HepG2 (cell line): Measurements from ENCODE around the gene TRAF3. TPM values are rescaled to one million over a fixed set of nuclear protein-coding genes. Genes with fewer than 3 reads are reported as not detected.

ENCODE experiments used
- ATAC-seq: fragments of 200-7000 bp; cut with Tn5 transposase; 3 replicates; pipeline ENCODE4 v1.9.1; 2020; ENCODE audit warnings: mild to moderate bottlenecking, moderate library complexity
- BruUV-seq: library from RNA; stranded (reverse); fragments of 400-500 nt; replicated peaks from 2 replicates; lab custom pipeline; 2021; lab: Mats Ljungman, UMichigan
- CTCF ChIA-PET: fragments of 300-600 bp; formaldehyde crosslinking; extraction: SDS; loops from one replicate; lab custom pipeline; 2021; ENCODE audit warnings: low total read pairs, inconsistent platforms, low intra/inter-chr PET ratio; lab: Yijun Ruan, JAX
- POLR2A ChIA-PET: fragments of 350-600 bp; sonication (Branson Sonifier 250); formaldehyde crosslinking; loops from one replicate; lab custom pipeline; 2020; ENCODE audit warnings: antibody characterized with exemption, inconsistent platforms; lab: Yijun Ruan, JAX
- DNase-seq: peaks from one replicate; pipeline ENCODE4 v3.0.0-alpha.2; 2015; ENCODE audit warnings: low spot score
- FAIRE-seq: peaks from 3 replicates; lab custom pipeline; 2011; peaks lifted over from hg19 to GRCh38; lab: Jason Lieb, UNC
- H2AFZ ChIP-seq: one replicate; pipeline ENCODE4 v1.6.1; 2011; ENCODE audit warnings: low read length, inconsistent platforms
- H3K27ac ChIP-seq: fragments of 300-600 bp; 3 replicates; pipeline ENCODE4 v1.8.0; 2011; ENCODE audit warnings: mixed run types, mild to moderate bottlenecking, mixed read lengths, low read length, inconsistent platforms; ENCODE audit not compliant: insufficient read depth; ENCODE audit errors: extremely low read length
- H3K27me3 ChIP-seq, 2 experiments: fragments of 200-600 bp in 1 of 2; 2 replicates in 1 of 2; 3 replicates in 1 of 2; pipeline versions ENCODE4 v1.6.0 to v1.8.0; 2011; ENCODE audit warnings: low read length in 2 of 2, mild to moderate bottlenecking in 2 of 2, moderate library complexity in 2 of 2, inconsistent platforms in 1 of 2; ENCODE audit not compliant: insufficient read depth in 2 of 2, control insufficient read depth in 1 of 2
- H3K36me3 ChIP-seq, 2 experiments: fragments of 200-600 bp in 1 of 2; replicated peaks in 1 of 2; 2 replicates in 1 of 2; 3 replicates in 1 of 2; pipeline versions ENCODE4 v1.5.1 to v1.8.0; 2011; ENCODE audit warnings: low read length in 2 of 2, inconsistent platforms in 1 of 2; ENCODE audit not compliant: insufficient read depth in 2 of 2, control insufficient read depth in 1 of 2
- H3K4me1 ChIP-seq: 2 replicates; pipeline ENCODE4 v1.5.1; 2012; ENCODE audit warnings: low read length, inconsistent platforms; ENCODE audit not compliant: insufficient read depth
- H3K4me2 ChIP-seq: 2 replicates; pipeline ENCODE4 v1.6.0; 2011; ENCODE audit warnings: low read depth, low read length, inconsistent platforms
- H3K4me3 ChIP-seq, 3 experiments: fragments of 200-600 bp in 1 of 3; sonication (generic), shearing (Covaris generic) in 1 of 3; replicated peaks in 1 of 3; 2 replicates each; pipeline ENCODE4 v1.5.1; 2011 to 2016; ENCODE audit warnings: low read length in 3 of 3, inconsistent platforms in 2 of 3, low read depth in 2 of 3, mild to moderate bottlenecking in 2 of 3, control low read depth in 1 of 3, mixed read lengths in 1 of 3; ENCODE audit not compliant: insufficient read depth in 1 of 3
- H3K79me2 ChIP-seq: one replicate; pipeline ENCODE4 v1.6.1; 2011; ENCODE audit warnings: low read length, inconsistent platforms; ENCODE audit not compliant: insufficient read depth
- H3K9ac ChIP-seq: 2 replicates; pipeline ENCODE4 v1.6.0; 2011; ENCODE audit warnings: mild to moderate bottlenecking, low read depth, low read length, inconsistent platforms; ENCODE audit not compliant: insufficient read depth
- H3K9me3 ChIP-seq: 2 replicates; pipeline ENCODE4 v1.5.1; 2012; ENCODE audit warnings: mild to moderate bottlenecking, low read length
- H4K20me1 ChIP-seq: 2 replicates; pipeline ENCODE4 v1.6.0; 2011; ENCODE audit warnings: inconsistent platforms, mild to moderate bottlenecking, low read length, moderate library complexity; ENCODE audit not compliant: insufficient read depth
- CEBPZ ChIP-seq: IDR thresholded peaks from 2 replicates; pipeline ENCODE4 v1.6.1; 2012; ENCODE audit warnings: low read length, improper control_type of control experiment
- FOXJ3 ChIP-seq: sonication (generic); formaldehyde crosslinking; IDR thresholded peaks from 2 replicates; pipeline ENCODE4 v1.4.0; 2020; ENCODE audit warnings: missing genetic modification reagents, mild to moderate bottlenecking, borderline replicate concordance
- LCORL ChIP-seq, 2 experiments: fragments of 450-650 bp in 1 of 2; sonication (generic) in 1 of 2; formaldehyde crosslinking in 1 of 2; IDR thresholded peaks; 2 replicates each; pipeline versions ENCODE4 v1.5.0 to v1.6.1; 2017 to 2020; ENCODE audit warnings: antibody characterized with exemption in 1 of 2, missing genetic modification reagents in 1 of 2
- NFYB ChIP-seq: sonication (generic); formaldehyde crosslinking; IDR thresholded peaks from 2 replicates; pipeline ENCODE4 v1.4.0; 2020; ENCODE audit warnings: missing genetic modification reagents
- NFYC ChIP-seq: IDR thresholded peaks from 2 replicates; pipeline ENCODE4 v1.6.1; 2016; ENCODE audit warnings: missing genetic modification reagents, missing compliant biosample characterization
- NR3C1 ChIP-seq: sonication (generic); formaldehyde crosslinking; IDR thresholded peaks from 2 replicates; pipeline ENCODE4 v1.4.0; 2020; ENCODE audit warnings: missing genetic modification reagents
- PHF8 ChIP-seq: sonication (generic); formaldehyde crosslinking; IDR thresholded peaks from 2 replicates; pipeline ENCODE4 v1.5.0; 2020; ENCODE audit warnings: missing genetic modification reagents
- PPARG ChIP-seq: conservative IDR thresholded peaks from 2 replicates; pipeline ENCODE4 v1.6.1; 2016; ENCODE audit warnings: missing biosample characterization, missing genetic modification reagents
- RBAK ChIP-seq: sonication (generic); formaldehyde crosslinking; IDR thresholded peaks from 2 replicates; pipeline ENCODE4 v1.5.1; 2020; ENCODE audit warnings: mild to moderate bottlenecking, missing genetic modification reagents
- RFX1 ChIP-seq: fragments of 450-650 bp; IDR thresholded peaks from 2 replicates; pipeline ENCODE4 v1.6.1; 2017
- TEAD2 ChIP-seq: sonication (generic); formaldehyde crosslinking; IDR thresholded peaks from 2 replicates; pipeline ENCODE4 v1.9.0; 2021; ENCODE audit warnings: missing genetic modification reagents
- ZFP37 ChIP-seq: sonication (generic); formaldehyde crosslinking; IDR thresholded peaks from 2 replicates; pipeline ENCODE4 v1.4.0; 2020; ENCODE audit warnings: missing genetic modification reagents, borderline replicate concordance
- ZNF33A ChIP-seq: sonication (generic); formaldehyde crosslinking; IDR thresholded peaks from 2 replicates; pipeline ENCODE4 v1.5.1; 2020; ENCODE audit warnings: missing genetic modification reagents, mild to moderate bottlenecking, moderate library complexity, borderline replicate concordance
- ZNF367 ChIP-seq: sonication (generic); formaldehyde crosslinking; IDR thresholded peaks from 2 replicates; pipeline ENCODE4 v1.4.0; 2020; ENCODE audit warnings: missing genetic modification reagents, borderline replicate concordance
- ZNF790 ChIP-seq: sonication (generic); formaldehyde crosslinking; IDR thresholded peaks from 2 replicates; pipeline ENCODE4 v1.8.0; 2022; ENCODE audit warnings: missing genetic modification reagents, mild to moderate bottlenecking, borderline replicate concordance
- ZSCAN21 ChIP-seq: sonication (generic); formaldehyde crosslinking; IDR thresholded peaks from 2 replicates; pipeline ENCODE4 v1.8.0; 2022; ENCODE audit warnings: mild to moderate bottlenecking, missing genetic modification reagents, moderate library complexity, borderline replicate concordance
- ZSCAN25 ChIP-seq: sonication (generic); formaldehyde crosslinking; IDR thresholded peaks from 2 replicates; pipeline ENCODE4 v1.8.0; 2022; ENCODE audit warnings: mild to moderate bottlenecking, missing genetic modification reagents
- WGBS: methylation state at CpG from one replicate; pipeline ENCODE4 v1.1.6; 2017; ENCODE audit warnings: low lambda C conversion rate; 5-methylcytosine and 5-hydroxymethylcytosine counted together
- in situ Hi-C: cut with HindIII; loops from 2 replicates; pipeline ENCODE4 v1.10.0; 2017; ENCODE audit warnings: low pct_unique_long_range_greater_than_20kb; ENCODE audit not compliant: extremely low pct_ligation_motif_present
- intact Hi-C: fragments of 100-400 bp; cut with micrococcal nuclease; formaldehyde crosslinking; loops from one replicate; pipeline ENCODE4 v1.10.0; 2022; ENCODE audit not compliant: unreplicated experiment
- polyA plus RNA-seq, 8 experiments: library from polyadenylated mRNA; depleted of rRNA in 3 of 8; stranded (reverse) in 7 of 8; unstranded in 1 of 8; fragments of >200 nt; fragmentation: Illumina TruSeq in 4 of 8; extraction: Trizol in 4 of 8; gene quantifications; 2 replicates each; pipeline versions ENCODE4 v1.2.1 to v1.2.3, GENCODE V29; 2011 to 2016; ENCODE audit warnings: low read depth in 4 of 8, missing spikeins in 1 of 8, mixed read lengths in 1 of 8; ENCODE audit not compliant: insufficient read depth in 1 of 8
- total RNA-seq, 5 experiments: library from RNA; depleted of rRNA; stranded (reverse); fragments of >200 nt; fragmentation: Illumina TruSeq; extraction: Trizol; gene quantifications; 2 replicates each; pipeline ENCODE4 v1.2.3, GENCODE V29; 2016; ENCODE audit warnings: low read depth in 1 of 5
- TF ChIP-seq, protein P1 (sequence below): IDR thresholded peaks from 2 replicates; pipeline ENCODE4 v1.6.1; 2016; ENCODE audit warnings: mild to moderate bottlenecking
- TF ChIP-seq, protein P2 (sequence below): IDR thresholded peaks from 2 replicates; pipeline ENCODE4 v1.6.1; 2016; ENCODE audit warnings: control low read depth

TRAF3 gene
- total and polyA plus RNA-seq, 2 of the 13 experiments (the other 11 are each of a cell fraction or from before 2014, with no cell fraction given), result 6.9 to 12.2 TPM

GRCh38 chr14:102825307-102826095 lies 48.3 kb downstream of the TRAF3 start (continued):
- no peak for TF ChIP-seq CEBPZ
- no peak for TF ChIP-seq ZNF33A (CRISPR knock-in tag)
- no peak for TF ChIP-seq NR3C1 (CRISPR knock-in tag)
- no peak for TF ChIP-seq FOXJ3
- no peak for TF ChIP-seq PHF8 (CRISPR knock-in tag)
- TF ChIP-seq ZFP37 (CRISPR knock-in tag), result no peak
- no peak for TF ChIP-seq ZNF790 (CRISPR knock-in tag)
- no peak for TF ChIP-seq PPARG
- TF ChIP-seq, all 625 proteins: peak for 0

DNA sequence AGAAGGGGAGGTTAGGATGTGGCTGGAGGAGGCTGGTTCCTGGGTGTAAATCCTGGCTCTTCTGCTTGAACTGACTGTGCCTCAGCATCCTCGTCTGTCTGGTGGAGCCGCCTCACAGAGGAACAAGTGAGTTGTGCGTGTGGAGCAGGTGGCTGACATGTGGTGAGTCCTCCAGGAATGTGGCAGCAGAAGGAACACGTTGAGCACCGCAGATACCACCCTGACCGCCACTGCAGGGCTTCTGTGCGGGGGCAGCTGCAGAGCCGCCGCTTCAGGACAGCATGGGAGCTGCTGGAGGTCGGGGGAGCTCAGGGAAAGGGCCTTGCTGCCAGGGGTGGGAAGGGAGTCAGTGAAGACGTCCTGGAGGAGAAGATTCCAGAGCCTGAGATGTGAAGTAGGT lies 48.9 kb downstream of the TRAF3 start:
- Histone ChIP-seq H3K4me3 (no peak overlapping the region), H3K4me2 (no peak overlapping the region), H3K9me3 (no peaks in the 10 kb centered on the region), H3K27me3 (no peaks in the 10 kb centered on the region), H3K9ac (no peak overlapping the region), H3K79me2 (no peaks in the 10 kb centered on the region), H3K4me1 (peaks cover 20% of the 10 kb centered on the region), H2AFZ (no peak overlapping the region), H4K20me1 (no peaks in the 10 kb centered on the region), H3K36me3 (peaks cover 0 to 3% of the 10 kb centered on the region in 2 experiments; a peak in 1 of 5 replicates), H3K27ac (no peak overlapping the region)
- DNase-seq (no peak), FAIRE-seq (no peak), ATAC-seq (no peak)
- no TSS peak for BruUV-seq
- in situ Hi-C loops, result no loop called here
- CTCF ChIA-PET, result no interaction called here
- WGBS, result 93% methylated on average over 11 of the region's 11 CpGs
- POLR2A ChIA-PET, result no interaction called here
- intact Hi-C loops, result no loop called here
- no peak for TF ChIP-seq ZNF367 (CRISPR knock-in tag)
- no peak for TF ChIP-seq NFYB (CRISPR knock-in tag)
- no peak for TF ChIP-seq LCORL (IDR thresholded peaks at IDR 0.05)
- TF ChIP-seq LCORL (CRISPR knock-in tag; IDR thresholded peaks at IDR 0.05), result no peak
- no peak for TF ChIP-seq ZSCAN21 (CRISPR knock-in tag)
- TF ChIP-seq TEAD2 (CRISPR knock-in tag), result no peak
- no peak for TF ChIP-seq RBAK (CRISPR knock-in tag)
- TF ChIP-seq ZSCAN25 (CRISPR knock-in tag), result no peak
- no peak for TF ChIP-seq NFYC (CRISPR knock-in tag)
- TF ChIP-seq, protein P1, sequence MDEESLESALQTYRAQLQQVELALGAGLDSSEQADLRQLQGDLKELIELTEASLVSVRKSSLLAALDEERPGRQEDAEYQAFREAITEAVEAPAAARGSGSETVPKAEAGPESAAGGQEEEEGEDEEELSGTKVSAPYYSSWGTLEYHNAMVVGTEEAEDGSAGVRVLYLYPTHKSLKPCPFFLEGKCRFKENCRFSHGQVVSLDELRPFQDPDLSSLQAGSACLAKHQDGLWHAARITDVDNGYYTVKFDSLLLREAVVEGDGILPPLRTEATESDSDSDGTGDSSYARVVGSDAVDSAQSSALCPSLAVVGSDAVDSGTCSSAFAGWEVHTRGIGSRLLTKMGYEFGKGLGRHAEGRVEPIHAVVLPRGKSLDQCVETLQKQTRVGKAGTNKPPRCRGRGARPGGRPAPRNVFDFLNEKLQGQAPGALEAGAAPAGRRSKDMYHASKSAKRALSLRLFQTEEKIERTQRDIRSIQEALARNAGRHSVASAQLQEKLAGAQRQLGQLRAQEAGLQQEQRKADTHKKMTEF, result no peak
- TF ChIP-seq RFX1, result no peak
- TF ChIP-seq, protein P2, sequence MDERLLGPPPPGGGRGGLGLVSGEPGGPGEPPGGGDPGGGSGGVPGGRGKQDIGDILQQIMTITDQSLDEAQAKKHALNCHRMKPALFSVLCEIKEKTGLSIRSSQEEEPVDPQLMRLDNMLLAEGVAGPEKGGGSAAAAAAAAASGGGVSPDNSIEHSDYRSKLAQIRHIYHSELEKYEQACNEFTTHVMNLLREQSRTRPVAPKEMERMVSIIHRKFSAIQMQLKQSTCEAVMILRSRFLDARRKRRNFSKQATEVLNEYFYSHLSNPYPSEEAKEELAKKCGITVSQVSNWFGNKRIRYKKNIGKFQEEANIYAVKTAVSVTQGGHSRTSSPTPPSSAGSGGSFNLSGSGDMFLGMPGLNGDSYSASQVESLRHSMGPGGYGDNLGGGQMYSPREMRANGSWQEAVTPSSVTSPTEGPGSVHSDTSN, result no peak
